GM18505 (cell line): ENCODE data around the gene PHAF1.

Experiments used
- ATAC-seq: cut with Tn5 transposase; IDR thresholded peaks from one replicate; pipeline ENCODE4 v1.9.1; 2021; ENCODE audit not compliant: unreplicated experiment
- POLR2A ChIP-seq: IDR thresholded peaks from 4 replicates; pipeline ENCODE4 v1.6.1; 2011; ENCODE audit warnings: borderline replicate concordance; ENCODE audit not compliant: insufficient read depth, insufficient read length; ENCODE audit errors: extremely low read depth

Gene PHAF1

DNA sequence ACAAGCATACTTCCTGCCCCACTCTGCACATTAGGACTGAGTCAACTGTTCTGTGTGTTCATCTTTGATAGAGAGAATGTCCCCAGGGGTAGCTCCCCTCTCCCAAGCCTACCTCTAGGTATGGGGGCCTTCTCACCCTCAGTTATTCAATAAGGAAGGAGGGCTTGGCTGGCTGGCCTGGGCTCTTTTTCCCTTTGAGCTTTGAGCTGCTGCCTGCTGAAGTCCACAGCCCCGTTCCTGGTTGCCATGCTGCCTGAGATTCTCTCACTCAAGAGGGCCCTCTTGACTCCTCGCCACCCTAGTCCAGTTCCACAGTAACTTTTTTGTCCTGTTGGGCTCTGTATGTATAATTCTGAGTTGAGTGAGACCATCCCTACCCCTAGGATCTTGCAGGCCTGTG is 36.0 kb downstream of the PHAF1 start:
- TF ChIP-seq POLR2A, result no peak
- ATAC-seq, result no peak

DNA sequence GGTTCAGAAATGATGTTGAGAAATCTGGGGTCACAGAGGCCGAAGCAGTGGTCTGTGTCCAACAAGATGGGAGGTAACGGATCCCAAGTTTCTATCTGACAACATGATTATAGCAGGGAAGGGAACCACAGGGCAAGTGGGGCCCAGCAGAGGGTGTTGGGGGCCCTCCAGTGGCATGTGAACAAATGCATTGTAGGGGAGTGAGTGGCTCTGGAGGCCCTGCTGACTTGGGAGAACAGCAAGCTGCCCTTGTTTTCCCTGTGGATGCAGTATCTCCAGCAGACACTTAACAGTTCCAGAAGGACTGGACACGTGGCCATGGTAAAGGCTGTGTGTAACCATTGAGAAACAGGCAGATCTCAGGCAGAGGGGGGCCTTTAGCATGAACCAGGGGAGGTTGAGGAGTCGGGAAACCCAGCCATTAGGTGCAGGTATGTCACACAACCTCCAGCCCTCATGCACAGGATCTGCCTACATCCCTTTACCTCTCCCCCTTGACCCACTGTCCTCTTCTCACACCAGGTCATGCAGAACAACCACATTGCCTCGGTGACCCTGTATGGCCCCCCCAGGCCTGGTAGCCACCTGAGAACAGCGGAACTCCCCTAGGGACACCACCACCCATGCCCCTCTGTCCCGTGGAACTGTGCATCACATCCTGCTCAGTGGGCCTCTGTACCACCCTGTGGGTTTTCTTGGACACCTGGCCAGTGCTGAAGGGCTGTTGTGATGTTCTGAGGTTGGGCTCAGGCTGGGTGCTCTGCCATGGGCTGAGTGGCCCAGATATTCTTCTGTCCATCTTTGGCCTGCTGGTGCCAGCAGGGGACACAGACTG is 37.0 kb downstream of the PHAF1 start:
- no peak for TF ChIP-seq POLR2A
- ATAC-seq, result no peak

- ATAC-seq, result no peak
- TF ChIP-seq POLR2A, result no peak
Measured at GRCh38 chr16:67147437-67148140, 37.8 kb downstream of the PHAF1 start.

GRCh38 chr16:67148221-67148620 is 38.5 kb downstream of the PHAF1 start:
- no peak for TF ChIP-seq POLR2A
- ATAC-seq, result no peak

DNA sequence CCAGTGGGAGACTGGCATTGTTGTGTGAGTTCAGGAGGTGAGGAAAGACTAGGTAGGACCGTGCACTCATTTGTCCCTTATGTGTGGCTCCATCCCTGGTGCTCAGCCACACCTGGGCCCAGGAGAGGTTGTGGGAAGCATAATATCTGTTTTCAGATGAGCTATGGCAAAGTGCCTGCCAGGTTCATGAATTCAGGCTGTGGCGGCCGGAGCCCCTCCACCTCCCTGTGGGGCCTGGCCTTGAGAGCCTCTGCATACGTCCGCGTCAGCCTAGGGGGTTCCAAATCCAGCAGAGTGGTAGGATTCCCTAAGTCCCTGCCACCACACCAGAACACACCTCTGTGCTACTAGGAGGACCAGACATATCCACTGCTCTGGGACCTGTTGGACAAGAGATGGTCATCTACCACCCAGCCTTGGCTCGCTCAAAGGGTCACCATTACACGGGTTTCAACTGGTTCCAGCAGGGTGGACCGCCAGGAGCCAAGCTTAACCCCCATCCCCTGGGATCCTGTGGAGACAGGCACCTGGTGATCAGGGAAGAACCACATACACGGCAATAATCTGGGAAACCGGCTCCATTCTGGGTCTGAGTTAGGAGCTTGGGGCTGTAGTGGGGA is 39.0 kb downstream of the PHAF1 start:
- no peak for TF ChIP-seq POLR2A
- no peak for ATAC-seq

GRCh38 chr16:67149276-67150046 is 39.7 kb downstream of the PHAF1 start:
- TF ChIP-seq POLR2A, result no peak
- no peak for ATAC-seq

GRCh38 chr16:67150047-67150832 is 40.5 kb downstream of the PHAF1 start:
- TF ChIP-seq POLR2A, result no peak
- ATAC-seq, result no peak

DNA sequence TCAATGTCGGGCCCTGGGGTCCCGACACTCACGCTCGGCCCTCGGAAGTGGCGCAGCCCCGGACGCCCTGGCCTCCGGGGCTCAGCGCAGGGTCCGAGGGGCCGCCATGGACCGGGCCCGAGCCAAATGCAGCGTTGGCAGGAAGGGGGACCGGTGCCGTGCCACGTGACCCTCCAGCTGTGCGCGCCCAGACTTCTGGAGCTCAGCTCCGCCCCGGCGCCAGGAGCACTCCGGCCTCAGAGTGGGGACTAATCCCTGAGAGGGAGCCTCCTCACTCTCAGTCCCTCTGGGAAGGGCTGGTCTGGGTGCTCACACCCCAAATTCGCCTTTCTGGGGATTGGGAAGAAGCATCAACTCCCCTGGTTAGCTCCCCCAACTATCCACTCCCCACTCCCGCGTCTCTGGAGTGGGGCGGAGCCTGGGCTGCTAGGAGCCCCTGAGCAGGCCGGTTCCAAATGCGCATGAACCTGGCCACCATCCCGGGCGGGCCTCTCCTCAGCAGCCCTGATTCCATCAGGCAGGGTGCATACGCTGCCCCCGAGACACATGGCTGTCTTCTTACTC is 41.2 kb downstream of the PHAF1 start, which contains the start of gene B3GNT9:
Gene B3GNT9, minus strand, starts transcription at position 166 of the 564 bp plus-strand sequence. CDS start 513 bp downstream, outside the sequence.
- ATAC-seq, result no peak
- TF ChIP-seq POLR2A, result no peak

- no peak for ATAC-seq
- no peak for TF ChIP-seq POLR2A
Measured at GRCh38 chr16:67151431-67152097, 41.8 kb downstream of the PHAF1 start.

- ATAC-seq, result no peak
- TF ChIP-seq POLR2A, result no peak
Measured at GRCh38 chr16:67154578-67155294, 45.0 kb downstream of the PHAF1 start.
